ENCODE data around the gene S100A1.
A peak's percentile ranks its signal among the peaks of the same experiment; 100 is the strongest.

- TF ChIP-seq YY1 (IDR thresholded peaks at IDR 0.05; ENCODE audit: insufficient read depth, insufficient read length): peak; percentile 20
- no peak for TF ChIP-seq ZNF274 (IDR thresholded peaks at IDR 0.05; ENCODE audit: low read depth, low read length)
- TF ChIP-seq SUZ12 (IDR thresholded peaks at IDR 0.05; ENCODE audit: extremely low read depth, insufficient read depth, insufficient read length): no peak
Measured at GRCh38 chr1:153626904-153627714, 1.1 kb upstream of the S100A1 start, which contains the start of gene S100A13.
